Endothelial cell of hepatic sinusoid (primary cell): ENCODE measurements around the gene MRS2.
"Not testable (repeated sequence)": the region's sequence is repeated elsewhere in the genome, so short reads cannot be mapped to it uniquely, and the experiment has no call there.

Experiments
- in situ Hi-C: cut with HindIII; loops from 2 replicates; pipeline ENCODE4 v1.10.0; 2017; ENCODE audit warnings: low sequenced_read_pairs

MRS2 gene, protein sequence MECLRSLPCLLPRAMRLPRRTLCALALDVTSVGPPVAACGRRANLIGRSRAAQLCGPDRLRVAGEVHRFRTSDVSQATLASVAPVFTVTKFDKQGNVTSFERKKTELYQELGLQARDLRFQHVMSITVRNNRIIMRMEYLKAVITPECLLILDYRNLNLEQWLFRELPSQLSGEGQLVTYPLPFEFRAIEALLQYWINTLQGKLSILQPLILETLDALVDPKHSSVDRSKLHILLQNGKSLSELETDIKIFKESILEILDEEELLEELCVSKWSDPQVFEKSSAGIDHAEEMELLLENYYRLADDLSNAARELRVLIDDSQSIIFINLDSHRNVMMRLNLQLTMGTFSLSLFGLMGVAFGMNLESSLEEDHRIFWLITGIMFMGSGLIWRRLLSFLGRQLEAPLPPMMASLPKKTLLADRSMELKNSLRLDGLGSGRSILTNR

GRCh38 chr6:24402697-24403500 lies at the start of gene MRS2:
TSS of gene MRS2 (plus strand) at chr6:24402936. CDS start at chr6:24403047, 111 bp downstream.
- in situ Hi-C loops = no loop called here

GRCh38 chr6:24353861-24354260 lies 48.9 kb upstream of the MRS2 start:
- in situ Hi-C loops = no loop called here

GRCh38 chr6:24355393-24355792 lies 47.3 kb upstream of the MRS2 start:
- in situ Hi-C loops = no loop called here

DNA sequence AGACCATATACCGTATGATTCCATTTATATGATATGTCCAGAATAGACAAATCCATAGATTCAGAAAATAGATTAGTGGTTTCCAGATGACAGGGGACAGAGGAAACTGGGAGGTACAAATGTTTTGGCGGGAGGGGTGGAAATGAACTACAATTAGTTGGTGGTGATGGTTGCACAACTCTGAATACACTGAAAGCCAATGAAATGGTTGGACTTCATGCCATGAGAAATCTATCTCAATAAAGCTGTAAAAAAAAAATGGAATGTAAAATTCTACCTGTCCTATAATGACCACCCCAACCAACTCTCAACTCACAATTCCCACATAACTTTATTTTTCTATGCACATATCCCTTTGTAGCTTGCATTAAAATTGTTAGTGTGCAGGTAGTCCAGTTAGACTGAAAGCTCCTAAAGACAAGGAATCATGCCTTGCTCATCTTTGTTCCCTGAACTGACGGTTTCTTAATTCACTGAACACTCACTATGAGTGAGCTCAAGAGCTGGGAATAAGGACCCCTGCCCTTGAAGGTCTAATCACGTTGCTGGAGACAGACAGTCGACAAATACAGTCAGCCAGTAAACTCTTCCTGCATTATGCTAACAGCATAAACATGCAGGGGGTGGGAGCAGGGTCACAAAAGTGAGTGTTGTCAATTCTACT lies 46.3 kb upstream of the MRS2 start:
- in situ Hi-C loops = no loop called here

DNA sequence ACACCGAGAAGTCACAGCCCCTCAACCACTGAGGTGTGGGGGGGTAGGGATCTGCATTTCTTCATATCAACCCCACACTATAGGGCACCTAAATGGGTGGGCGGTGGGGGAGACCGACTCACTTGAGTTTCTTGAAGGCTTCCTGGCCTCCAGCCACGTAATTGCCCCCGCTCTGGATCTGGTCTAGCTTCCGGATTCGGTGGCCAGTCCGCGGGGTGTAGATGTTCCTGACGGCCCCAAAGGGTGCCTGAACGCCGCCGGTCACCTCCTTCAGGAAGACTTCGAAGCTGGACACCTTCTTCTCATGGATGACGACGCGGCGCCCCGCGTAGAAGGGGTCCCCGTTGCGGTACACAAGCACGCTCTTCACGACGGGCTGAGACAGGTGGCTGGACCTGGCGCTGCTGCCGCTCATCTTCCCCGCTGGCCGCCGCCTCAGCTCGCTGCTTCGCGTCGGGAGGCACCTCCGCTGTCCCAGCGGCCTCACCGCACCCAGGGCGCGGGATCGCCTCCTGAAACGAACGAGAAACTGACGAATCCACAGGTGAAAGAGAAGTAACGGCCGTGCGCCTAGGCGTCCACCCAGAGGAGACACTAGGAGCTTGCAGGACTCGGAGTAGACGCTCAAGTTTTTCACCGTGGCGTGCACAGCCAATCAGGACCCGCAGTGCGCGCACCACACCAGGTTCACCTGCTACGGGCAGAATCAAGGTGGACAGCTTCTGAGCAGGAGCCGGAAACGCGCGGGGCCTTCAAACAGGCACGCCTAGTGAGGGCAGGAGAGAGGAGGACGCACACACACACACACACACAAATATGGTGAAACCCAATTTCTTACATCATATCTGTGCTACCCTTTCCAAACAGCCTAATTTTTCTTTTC lies 45.2 kb upstream of the MRS2 start, which contains the start of gene DCDC2:
DCDC2 (minus strand) TSS at position 724 of the 883 bp plus-strand sequence; CDS start at position 415, 309 bp downstream.
- in situ Hi-C loops = no loop called here

DNA sequence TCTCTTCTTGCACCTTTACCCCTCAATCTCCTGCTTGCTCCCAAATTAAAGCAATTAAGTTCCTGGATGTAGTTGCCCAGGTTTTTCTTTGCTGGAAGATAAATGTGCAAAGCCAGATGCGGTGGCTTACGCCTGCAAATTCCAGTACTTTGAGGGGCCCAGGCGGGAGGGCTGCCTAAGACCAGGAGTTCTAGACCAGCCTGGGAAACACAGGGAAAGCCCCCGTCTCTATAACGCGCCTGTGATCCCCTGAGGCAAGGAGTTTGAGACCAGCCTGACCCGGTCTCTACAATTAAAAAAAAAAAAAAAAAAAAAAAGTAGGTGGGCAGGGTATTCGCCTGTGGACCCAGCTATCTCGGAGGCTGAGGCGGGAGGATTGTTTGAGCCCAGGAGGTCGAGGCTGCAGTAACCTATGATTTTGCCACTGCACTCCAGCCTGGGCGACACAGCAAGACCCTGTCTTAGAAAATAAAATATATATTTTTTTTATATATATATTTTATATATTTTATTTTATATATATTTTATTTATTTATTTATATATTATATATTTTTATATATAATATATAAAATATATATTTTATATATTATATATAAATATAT lies 44.4 kb upstream of the MRS2 start:
- in situ Hi-C loops = no loop called here

- in situ Hi-C loops = no loop called here
Observed at GRCh38 chr6:24359640-24360454, 42.9 kb upstream of the MRS2 start.

GRCh38 chr6:24362363-24362762 lies 40.4 kb upstream of the MRS2 start:
- in situ Hi-C loops = not testable (repeated sequence)

- in situ Hi-C loops = not testable (repeated sequence)
Observed at GRCh38 chr6:24365103-24365633, 37.6 kb upstream of the MRS2 start.

GRCh38 chr6:24374612-24375011 lies 28.1 kb upstream of the MRS2 start:
- in situ Hi-C loops = no loop called here

DNA sequence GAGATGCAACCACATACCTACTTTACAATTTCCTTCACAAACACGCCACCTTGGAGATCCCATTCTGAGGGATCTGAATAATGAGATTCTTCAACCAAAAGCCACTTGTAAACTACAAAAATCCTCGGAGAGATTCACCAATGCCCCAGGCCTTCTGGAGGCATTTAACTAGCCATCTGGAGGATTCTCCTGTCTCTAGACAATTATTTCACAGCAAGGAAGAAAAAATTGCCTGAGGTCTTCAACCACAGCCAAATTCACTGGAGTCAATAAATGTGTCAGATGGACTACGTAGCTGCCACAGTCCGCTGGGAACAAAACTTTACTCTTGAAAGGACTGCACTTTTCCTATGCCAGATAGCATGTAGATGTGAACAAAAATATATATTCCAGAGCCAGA lies 25.9 kb upstream of the MRS2 start:
- in situ Hi-C loops = no loop called here

GRCh38 chr6:24378473-24379097 lies 24.2 kb upstream of the MRS2 start:
- in situ Hi-C loops = no loop called here

DNA sequence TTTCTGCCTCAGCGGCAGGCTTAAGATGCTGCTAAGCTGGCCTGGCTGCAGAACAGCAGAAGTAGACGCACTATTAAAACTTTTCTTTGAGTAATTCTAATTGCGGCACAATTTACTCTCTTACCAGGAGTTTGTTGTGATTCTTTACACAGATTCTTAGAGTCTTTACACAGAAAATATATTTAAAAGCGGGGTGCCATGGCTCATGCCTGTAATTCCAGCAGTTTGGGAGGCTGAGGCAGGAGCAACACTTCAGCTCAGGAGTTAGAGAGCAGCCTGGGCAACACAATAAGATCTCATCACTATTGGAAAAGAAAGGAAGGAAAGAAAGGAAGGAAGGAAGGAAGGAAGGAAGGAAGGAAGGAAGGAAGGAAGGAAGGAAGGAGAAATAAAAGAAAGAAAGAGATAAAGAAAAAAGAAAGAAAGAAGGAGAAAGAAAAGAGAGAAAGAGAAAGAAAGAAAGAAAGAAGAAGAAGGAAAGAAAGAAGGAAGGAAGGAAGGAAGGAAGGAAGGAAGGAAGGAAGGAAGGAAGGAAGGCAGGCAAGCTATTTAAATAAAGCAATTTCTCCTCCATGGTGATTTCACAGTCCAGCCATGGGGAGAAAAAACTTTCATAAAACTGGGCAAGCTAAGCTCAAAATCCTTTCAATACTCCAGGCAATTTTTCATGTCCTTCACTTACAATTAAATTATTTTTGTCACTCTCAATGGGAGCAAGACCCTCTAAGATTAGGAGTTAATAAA lies 21.1 kb upstream of the MRS2 start:
- in situ Hi-C loops = no loop called here

DNA sequence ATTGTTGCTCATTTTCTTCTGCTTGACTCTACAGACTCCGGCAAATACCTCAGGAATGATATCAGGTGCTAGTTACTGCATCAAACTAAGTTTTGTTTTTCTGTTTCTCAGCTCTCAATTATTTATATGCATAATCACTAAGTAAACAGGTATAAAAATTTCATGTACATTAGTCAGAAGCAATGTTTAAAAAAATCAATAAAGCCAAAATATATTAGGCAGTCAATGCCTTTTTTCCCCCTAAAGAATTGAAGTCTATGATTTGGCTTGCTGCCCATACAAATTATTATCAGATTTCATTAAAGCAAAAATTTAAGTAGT lies 20.6 kb upstream of the MRS2 start:
- in situ Hi-C loops = no loop called here

- in situ Hi-C loops = not testable (repeated sequence)
Observed at GRCh38 chr6:24382891-24383494, 19.7 kb upstream of the MRS2 start.

DNA sequence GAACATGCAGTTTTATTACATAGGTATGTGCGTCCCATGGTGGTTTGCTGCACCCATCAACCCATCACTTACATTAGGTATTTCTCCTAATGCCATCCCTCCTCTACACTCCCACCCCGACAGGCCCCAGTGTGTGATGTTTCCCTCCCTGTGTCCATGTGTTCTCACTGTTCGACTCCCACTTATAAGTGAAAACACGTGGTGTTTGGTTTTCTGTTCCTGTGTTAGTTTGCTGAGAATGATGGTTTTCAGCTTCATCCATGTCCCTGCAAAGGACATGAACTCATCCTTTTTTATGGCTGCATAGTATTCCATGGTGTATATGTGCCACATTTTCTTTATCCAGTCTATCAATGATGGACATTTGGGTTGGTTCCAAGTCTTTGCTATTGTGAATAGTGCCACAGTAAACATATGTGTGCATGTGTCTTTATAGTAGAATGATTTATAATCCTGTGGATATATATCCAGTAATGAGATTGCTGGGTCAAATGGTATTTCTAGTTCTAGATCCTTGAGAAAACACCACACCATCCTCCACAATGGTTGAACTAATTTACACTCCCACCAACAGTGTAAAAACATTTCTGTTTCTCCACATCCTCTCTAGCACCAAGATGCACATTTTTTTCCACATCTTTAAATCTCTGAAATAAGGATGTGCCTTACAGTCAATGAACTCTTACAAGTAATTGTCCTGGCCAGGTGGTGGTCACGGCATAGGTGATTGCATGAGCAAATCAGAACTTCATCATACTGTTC lies 18.2 kb upstream of the MRS2 start:
- in situ Hi-C loops = not testable (repeated sequence)
